ENCODE measurements around the gene MSH5. TPM values are rescaled to one million over a fixed set of nuclear protein-coding genes. Genes with fewer than 3 reads are reported as not detected.
A peak's percentile ranks its signal among the peaks of the same experiment; 100 is the strongest.

Gene MSH5
- total and polyA plus RNA-seq, 2 of the 13 experiments (the other 11 are each of a cell fraction or from before 2014, with no cell fraction given) = 10.2 to 38.7 TPM

GRCh38 chr6:31795616-31796298 is 56.0 kb downstream of the MSH5 start, which contains the start of gene VARS1 (continued):
- TF ChIP-seq, protein P1, sequence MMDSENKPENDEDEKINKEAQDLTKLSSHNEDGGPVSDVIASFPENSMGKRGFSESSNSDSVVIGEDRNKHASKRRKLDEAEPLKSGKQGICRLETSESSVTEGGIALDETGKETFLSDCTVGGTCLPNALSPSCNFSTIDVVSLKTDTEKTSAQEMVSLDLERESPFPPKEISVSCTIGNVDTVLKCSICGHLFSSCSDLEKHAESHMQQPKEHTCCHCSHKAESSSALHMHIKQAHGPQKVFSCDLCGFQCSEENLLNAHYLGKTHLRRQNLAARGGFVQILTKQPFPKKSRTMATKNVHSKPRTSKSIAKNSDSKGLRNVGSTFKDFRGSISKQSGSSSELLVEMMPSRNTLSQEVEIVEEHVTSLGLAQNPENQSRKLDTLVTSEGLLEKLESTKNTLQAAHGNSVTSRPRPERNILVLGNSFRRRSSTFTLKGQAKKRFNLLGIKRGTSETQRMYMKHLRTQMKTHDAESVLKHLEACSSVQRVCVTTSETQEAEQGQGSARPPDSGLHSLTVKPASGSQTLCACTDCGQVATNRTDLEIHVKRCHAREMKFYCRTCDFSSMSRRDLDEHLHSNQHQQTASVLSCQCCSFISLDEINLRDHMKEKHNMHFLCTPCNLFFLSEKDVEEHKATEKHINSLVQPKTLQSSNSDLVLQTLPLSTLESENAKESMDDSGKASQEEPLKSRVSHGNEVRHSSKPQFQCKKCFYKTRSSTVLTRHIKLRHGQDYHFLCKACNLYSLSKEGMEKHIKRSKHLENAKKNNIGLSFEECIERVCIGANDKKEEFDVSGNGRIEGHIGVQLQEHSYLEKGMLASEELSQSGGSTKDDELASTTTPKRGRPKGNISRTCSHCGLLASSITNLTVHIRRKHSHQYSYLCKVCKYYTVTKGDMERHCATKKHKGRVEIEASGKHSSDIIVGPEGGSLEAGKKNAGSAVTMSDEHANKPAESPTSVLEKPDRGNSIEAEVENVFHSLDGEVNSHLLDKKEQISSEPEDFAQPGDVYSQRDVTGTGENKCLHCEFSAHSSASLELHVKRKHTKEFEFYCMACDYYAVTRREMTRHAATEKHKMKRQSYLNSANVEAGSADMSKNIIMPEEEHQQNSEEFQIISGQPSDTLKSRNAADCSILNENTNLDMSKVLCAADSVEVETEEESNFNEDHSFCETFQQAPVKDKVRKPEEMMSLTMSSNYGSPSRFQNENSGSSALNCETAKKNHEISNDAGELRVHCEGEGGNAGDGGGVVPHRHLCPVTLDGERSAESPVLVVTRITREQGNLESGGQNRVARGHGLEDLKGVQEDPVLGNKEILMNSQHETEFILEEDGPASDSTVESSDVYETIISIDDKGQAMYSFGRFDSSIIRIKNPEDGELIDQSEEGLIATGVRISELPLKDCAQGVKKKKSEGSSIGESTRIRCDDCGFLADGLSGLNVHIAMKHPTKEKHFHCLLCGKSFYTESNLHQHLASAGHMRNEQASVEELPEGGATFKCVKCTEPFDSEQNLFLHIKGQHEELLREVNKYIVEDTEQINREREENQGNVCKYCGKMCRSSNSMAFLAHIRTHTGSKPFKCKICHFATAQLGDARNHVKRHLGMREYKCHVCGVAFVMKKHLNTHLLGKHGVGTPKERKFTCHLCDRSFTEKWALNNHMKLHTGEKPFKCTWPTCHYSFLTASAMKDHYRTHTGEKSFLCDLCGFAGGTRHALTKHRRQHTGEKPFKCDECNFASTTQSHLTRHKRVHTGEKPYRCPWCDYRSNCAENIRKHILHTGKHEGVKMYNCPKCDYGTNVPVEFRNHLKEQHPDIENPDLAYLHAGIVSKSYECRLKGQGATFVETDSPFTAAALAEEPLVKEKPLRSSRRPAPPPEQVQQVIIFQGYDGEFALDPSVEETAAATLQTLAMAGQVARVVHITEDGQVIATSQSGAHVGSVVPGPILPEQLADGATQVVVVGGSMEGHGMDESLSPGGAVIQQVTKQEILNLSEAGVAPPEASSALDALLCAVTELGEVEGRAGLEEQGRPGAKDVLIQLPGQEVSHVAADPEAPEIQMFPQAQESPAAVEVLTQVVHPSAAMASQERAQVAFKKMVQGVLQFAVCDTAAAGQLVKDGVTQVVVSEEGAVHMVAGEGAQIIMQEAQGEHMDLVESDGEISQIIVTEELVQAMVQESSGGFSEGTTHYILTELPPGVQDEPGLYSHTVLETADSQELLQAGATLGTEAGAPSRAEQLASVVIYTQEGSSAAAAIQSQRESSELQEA (CRISPR knock-in tag; IDR thresholded peaks at IDR 0.05; ENCODE audit: not compliant biosample characterization) = peak; percentile 47
- peak; percentile 42; the same call in 1 of the 2 replicates for TF ChIP-seq SOX5 (CRISPR knock-in tag; IDR thresholded peaks at IDR 0.05; ENCODE audit: borderline replicate concordance)
- TF ChIP-seq, protein P2, sequence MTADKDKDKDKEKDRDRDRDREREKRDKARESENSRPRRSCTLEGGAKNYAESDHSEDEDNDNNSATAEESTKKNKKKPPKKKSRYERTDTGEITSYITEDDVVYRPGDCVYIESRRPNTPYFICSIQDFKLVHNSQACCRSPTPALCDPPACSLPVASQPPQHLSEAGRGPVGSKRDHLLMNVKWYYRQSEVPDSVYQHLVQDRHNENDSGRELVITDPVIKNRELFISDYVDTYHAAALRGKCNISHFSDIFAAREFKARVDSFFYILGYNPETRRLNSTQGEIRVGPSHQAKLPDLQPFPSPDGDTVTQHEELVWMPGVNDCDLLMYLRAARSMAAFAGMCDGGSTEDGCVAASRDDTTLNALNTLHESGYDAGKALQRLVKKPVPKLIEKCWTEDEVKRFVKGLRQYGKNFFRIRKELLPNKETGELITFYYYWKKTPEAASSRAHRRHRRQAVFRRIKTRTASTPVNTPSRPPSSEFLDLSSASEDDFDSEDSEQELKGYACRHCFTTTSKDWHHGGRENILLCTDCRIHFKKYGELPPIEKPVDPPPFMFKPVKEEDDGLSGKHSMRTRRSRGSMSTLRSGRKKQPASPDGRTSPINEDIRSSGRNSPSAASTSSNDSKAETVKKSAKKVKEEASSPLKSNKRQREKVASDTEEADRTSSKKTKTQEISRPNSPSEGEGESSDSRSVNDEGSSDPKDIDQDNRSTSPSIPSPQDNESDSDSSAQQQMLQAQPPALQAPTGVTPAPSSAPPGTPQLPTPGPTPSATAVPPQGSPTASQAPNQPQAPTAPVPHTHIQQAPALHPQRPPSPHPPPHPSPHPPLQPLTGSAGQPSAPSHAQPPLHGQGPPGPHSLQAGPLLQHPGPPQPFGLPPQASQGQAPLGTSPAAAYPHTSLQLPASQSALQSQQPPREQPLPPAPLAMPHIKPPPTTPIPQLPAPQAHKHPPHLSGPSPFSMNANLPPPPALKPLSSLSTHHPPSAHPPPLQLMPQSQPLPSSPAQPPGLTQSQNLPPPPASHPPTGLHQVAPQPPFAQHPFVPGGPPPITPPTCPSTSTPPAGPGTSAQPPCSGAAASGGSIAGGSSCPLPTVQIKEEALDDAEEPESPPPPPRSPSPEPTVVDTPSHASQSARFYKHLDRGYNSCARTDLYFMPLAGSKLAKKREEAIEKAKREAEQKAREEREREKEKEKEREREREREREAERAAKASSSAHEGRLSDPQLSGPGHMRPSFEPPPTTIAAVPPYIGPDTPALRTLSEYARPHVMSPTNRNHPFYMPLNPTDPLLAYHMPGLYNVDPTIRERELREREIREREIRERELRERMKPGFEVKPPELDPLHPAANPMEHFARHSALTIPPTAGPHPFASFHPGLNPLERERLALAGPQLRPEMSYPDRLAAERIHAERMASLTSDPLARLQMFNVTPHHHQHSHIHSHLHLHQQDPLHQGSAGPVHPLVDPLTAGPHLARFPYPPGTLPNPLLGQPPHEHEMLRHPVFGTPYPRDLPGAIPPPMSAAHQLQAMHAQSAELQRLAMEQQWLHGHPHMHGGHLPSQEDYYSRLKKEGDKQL (CRISPR knock-in tag; IDR thresholded peaks at IDR 0.05; ENCODE audit: low read depth) = peak; percentile 26; the same call in 1 of the 2 replicates
- TF ChIP-seq TAF15 (IDR thresholded peaks at IDR 0.05; ENCODE audit: low read depth, low read length, poor library complexity, severe bottlenecking) = peak; percentile 64
- TF ChIP-seq, protein P3, sequence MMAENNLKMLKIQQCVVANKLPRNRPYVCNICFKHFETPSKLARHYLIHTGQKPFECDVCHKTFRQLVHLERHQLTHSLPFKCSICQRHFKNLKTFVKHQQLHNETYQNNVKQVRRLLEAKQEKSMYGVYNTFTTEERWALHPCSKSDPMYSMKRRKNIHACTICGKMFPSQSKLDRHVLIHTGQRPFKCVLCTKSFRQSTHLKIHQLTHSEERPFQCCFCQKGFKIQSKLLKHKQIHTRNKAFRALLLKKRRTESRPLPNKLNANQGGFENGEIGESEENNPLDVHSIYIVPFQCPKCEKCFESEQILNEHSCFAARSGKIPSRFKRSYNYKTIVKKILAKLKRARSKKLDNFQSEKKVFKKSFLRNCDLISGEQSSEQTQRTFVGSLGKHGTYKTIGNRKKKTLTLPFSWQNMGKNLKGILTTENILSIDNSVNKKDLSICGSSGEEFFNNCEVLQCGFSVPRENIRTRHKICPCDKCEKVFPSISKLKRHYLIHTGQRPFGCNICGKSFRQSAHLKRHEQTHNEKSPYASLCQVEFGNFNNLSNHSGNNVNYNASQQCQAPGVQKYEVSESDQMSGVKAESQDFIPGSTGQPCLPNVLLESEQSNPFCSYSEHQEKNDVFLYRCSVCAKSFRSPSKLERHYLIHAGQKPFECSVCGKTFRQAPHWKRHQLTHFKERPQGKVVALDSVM (CRISPR knock-in tag; IDR thresholded peaks at IDR 0.05) = peak; percentile 95
- TF ChIP-seq ZNF768 (CRISPR knock-in tag; IDR thresholded peaks at IDR 0.05) = peak; percentile 68; the same call in 1 of the 2 replicates
- peak; percentile 68; the same call in 1 of the 2 replicates for TF ChIP-seq TFDP1 (CRISPR knock-in tag; IDR thresholded peaks at IDR 0.05; ENCODE audit: borderline replicate concordance)
- TF ChIP-seq TGIF2 (CRISPR knock-in tag; IDR thresholded peaks at IDR 0.05) = peak; percentile 99
- TF ChIP-seq ZNF839 (CRISPR knock-in tag; IDR thresholded peaks at IDR 0.05; ENCODE audit: borderline replicate concordance) = 0 out of 2 replicates have a peak, but pooled peaks have one; percentile 28
- no peak for TF ChIP-seq RELA (CRISPR knock-in tag; IDR thresholded peaks at IDR 0.05)

Data from HepG2 (cell line).